Measurements from ENCODE around the gene PTPRE.

- TF ChIP-seq CTCF (IDR thresholded peaks at IDR 0.05) = no peak
- TF ChIP-seq POLR2A (IDR thresholded peaks at IDR 0.05) = no peak
- no peak for TF ChIP-seq EP300 (IDR thresholded peaks at IDR 0.05)
Measured at GRCh38 chr10:128113026-128113425, 206.1 kb downstream of the PTPRE start.
